IMR-90 (cell line): ENCODE data around the gene GABRR1.

Source experiments
- BHLHE40 ChIP-seq: fragments of 150-350 bp; IDR thresholded peaks from 2 replicates; pipeline ENCODE4 v1.6.1; 2016; ENCODE audit warnings: mild to moderate bottlenecking, low read depth, low read length
- CHD1 ChIP-seq: IDR thresholded peaks from 2 replicates; pipeline ENCODE4 v1.6.1; 2012; ENCODE audit warnings: low read depth, low read length, improper control_type of control experiment
- CTCF ChIP-seq: conservative IDR thresholded peaks from 2 replicates; pipeline ENCODE4 v1.5.1; 2012; ENCODE audit warnings: mild to moderate bottlenecking, low read depth, low read length, improper control_type of control experiment
- ELK1 ChIP-seq: fragments of 150-350 bp; IDR thresholded peaks from 2 replicates; pipeline ENCODE4 v1.6.1; 2016; ENCODE audit warnings: low read depth, mild to moderate bottlenecking, low read length, moderate library complexity, borderline replicate concordance
- MAFK ChIP-seq: IDR thresholded peaks from 2 replicates; pipeline ENCODE4 v1.6.1; 2012; ENCODE audit warnings: low read depth, low read length, improper control_type of control experiment
- MXI1 ChIP-seq: IDR thresholded peaks from 2 replicates; pipeline ENCODE4 v1.6.1; 2012; ENCODE audit warnings: low read depth, mild to moderate bottlenecking, low read length, moderate library complexity, borderline replicate concordance
- POLR2A ChIP-seq: IDR thresholded peaks from 2 replicates; pipeline ENCODE4 v1.6.1; 2012; ENCODE audit warnings: mild to moderate bottlenecking, low read depth, low read length
- RAD21 ChIP-seq: IDR thresholded peaks from 2 replicates; pipeline ENCODE4 v1.6.1; 2012; ENCODE audit warnings: low read length, improper control_type of control experiment
- SMC3 ChIP-seq: fragments of 150-350 bp; IDR thresholded peaks from 2 replicates; pipeline ENCODE4 v1.6.1; 2016; ENCODE audit warnings: low read depth, mild to moderate bottlenecking, antibody characterized with exemption, low read length, moderate library complexity

DNA sequence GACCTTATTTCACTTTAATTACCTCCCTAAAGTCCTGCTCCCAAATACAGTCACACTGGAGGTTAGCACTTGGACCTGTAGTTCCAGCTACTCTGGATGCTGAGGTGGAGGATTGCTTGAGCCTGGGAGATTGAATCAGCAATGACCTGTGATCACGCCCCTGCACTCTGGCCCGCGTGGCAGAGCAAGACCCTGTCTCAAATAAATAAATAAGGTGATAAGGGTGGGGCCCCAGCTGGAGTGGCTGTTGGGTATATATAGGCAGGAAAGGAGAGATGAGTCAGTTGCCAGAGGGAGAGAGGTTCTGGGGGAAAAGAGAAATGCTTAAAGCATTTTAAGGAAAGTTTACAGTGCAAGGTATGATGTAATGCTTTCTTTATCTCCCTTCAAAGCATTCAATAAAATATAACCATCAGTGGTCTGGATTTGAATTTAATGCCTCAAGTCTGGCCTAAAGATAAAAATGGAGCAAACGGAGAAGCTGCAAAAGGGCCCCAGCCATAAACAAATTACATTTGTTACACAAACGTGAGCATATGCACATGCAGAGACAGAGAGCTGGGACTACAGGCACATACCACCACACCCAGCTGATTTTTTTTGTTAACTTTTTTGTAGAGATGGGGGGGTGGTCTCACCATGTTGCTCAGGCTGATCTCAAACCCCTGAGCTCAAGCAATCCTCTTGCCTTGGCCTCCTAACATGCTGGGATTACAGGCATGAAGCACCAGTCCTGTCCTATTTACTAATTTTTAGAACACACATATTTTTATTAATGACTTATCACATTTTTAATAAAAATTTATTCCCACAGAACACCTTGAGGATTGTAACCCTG lies 77.4 kb downstream of the GABRR1 start:
- TF ChIP-seq SMC3 (no peak), CTCF (no peak), CHD1 (no peak), RAD21 (no peak), ELK1 (no peak), POLR2A (no peak), MAFK (no peak), BHLHE40 (no peak), MXI1 (no peak)
